ENCODE results near the gene PPP3CB.
"Not testable (repeated sequence)": the region's sequence is repeated elsewhere in the genome, so short reads cannot be mapped to it uniquely, and the experiment has no call there.

Gene PPP3CB

GRCh38 chr10:73413528-73414229 is 82.1 kb downstream of the PPP3CB start, which contains the start of gene ANXA7:
TSS of gene ANXA7 (minus strand) at chr10:73414058. CDS start at chr10:73400856, 13,202 bp downstream.
- DNase-seq, result peak; percentile 96

DNA sequence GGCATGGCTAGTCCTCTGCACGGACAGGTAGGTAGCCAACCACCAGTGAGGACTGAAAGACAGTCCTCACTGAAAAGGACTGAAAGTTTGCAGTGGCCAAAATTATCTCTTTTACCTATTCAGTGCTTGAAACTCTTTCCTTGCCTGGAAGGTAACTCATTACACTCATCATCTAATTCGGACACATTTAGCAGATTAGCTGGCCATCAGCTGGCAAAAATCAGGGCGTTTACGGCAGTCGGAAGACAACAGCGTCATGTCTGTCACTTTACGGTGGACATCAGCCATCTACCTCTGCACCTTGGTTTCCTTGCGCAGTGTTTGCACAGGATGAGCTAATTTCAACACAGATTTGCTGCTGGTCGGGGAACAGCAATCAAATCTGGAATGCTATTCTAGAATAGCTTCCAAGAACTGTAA is 82.7 kb downstream of the PPP3CB start:
- no peak for DNase-seq

DNA sequence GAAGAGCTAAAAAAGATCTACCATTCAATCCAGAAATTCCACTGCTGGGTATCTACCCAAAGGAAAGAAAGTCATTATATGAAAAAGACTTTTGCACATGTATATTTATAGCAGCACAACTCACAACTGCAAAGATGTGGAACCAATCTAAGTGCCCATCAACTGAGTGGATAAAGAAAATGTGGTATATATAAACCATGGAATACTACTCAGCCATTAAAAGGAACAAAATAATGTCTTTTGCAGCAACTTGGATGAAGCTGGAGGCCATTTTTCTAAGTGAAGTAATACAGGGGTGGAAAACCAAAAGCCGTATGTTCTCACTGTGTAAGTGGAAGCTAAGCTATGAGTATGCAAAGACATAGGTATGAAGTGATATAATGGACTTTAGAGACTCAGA is 84.9 kb downstream of the PPP3CB start:
- no peak for DNase-seq

DNA sequence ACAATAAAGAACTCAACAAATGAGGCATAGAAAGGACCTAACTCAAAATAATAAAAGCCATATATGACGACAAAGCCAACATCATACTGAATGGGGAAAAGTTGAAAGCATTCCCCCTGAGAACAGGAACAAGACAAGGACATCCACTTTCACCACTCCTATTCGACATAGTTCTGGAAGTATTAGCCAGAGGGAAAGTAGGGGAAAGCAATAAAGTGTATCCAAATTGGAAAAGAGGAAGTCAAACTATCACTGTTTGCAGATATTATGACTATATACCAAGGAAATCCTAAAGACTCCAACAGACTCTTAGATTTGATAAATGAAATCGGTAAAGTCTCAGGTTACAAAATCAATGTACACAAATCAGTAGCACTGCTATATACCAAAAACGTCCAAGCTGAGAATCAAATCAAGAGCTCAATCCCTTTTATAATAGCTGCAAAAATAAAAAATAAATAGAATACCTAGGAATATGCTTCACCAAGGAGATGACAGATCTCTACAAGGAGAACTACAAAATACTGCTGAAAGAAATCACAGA is 86.8 kb downstream of the PPP3CB start:
- DNase-seq, result peak; percentile 47

DNA sequence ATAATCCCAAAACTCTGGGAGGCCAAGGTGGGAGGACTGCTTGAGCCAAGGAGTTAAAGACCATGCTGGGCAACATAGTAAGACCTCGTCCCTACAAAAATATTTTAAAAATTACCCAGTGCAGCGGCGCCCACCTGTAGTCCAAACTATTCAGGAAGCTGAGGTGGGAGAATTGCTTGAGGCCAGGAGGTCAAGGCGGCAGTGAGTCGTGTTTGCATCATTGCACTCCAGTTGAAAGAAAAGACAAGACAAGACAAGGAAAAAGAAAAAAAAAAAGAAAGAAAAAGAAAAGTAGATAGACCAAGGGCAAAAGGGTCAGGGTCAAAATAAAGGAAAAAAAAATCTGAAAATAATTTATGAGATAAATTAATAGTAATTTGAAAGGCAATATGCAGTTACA is 87.8 kb downstream of the PPP3CB start:
- DNase-seq, result no peak

- DNase-seq, result no peak
Observed at GRCh38 chr10:73407495-73407894, 88.3 kb downstream of the PPP3CB start.

DNA sequence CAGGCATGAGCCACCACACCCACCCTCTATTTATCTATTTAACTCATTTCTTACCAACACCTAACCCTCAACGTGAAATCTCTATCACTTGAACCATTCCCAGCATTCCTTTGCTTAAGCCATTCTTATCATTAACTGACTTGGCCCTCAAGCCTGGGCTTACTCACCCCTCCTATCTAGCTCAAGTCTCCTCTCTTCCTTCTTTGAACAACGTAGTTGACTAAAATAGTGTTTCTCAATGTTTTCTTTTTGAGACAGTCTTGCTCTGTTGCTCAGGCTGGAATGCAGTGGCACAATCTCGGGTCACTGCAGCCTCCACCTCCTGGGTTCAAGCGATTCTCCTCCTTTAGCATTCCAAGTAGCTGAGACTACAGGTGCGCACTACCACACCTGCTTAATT is 89.0 kb downstream of the PPP3CB start:
- no peak for DNase-seq

DNA sequence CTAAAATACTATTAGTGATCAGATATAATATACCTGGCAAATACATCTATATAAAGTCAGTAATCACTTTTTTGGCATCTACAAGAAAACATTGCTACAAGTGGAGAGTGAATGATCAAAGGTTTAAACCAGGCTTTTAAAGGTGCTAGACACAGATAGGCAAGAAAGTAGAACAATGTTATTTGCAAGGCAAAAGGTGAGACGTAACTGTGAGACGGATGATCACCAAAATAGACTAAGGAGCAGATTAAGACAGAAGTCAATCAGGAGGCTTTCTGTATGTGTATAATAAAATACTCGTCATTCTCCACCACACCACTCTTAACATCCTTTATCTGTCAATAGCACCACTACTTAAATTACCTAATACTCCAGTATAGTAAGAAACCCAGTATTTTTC is 90.3 kb downstream of the PPP3CB start:
- no peak for DNase-seq

GRCh38 chr10:73404690-73405089 is 91.1 kb downstream of the PPP3CB start:
- no peak for DNase-seq

- no peak for DNase-seq
Observed at GRCh38 chr10:73401636-73402035, 94.2 kb downstream of the PPP3CB start.

DNA sequence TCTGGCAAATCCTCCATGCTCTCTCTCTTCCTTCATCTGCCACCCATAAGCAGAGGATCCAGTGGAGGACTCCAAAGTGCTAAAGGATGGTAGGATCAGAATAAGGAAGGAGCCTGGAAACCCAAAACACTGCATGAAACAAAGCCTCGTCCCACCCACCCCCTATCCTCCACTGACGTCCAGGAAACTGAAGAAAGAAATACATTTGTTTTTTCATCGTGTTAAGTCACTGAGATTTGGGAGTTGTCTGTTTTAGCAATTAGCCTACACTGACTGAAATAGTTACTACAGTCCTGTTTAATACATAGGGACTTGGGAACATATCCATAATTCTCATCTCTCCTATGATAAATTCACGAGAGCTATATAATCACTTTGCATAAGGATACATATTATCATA is 96.8 kb downstream of the PPP3CB start:
- DNase-seq, result no peak

- no peak for DNase-seq
Observed at GRCh38 chr10:73398024-73398423, 97.8 kb downstream of the PPP3CB start.

DNA sequence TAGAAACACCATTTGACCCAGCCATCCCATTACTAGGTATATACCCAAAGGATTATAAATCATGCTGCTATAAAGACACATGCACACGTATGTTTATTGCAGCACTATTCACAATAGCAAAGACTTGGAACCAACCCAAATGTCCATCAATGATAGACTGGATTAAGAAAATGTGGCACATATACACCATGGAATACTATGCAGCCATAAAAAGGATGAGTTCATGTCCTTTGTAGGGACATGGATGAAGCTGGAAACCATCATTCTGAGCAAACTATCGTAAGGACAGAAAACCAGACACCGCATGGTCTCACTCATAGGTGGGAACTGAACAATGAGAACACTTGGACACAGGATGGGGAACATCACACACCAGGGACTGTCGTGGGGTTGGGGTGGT is 101.5 kb downstream of the PPP3CB start:
- DNase-seq, result not testable (repeated sequence)

GRCh38 chr10:73388228-73388627 is 107.6 kb downstream of the PPP3CB start:
- no peak for DNase-seq

DNA sequence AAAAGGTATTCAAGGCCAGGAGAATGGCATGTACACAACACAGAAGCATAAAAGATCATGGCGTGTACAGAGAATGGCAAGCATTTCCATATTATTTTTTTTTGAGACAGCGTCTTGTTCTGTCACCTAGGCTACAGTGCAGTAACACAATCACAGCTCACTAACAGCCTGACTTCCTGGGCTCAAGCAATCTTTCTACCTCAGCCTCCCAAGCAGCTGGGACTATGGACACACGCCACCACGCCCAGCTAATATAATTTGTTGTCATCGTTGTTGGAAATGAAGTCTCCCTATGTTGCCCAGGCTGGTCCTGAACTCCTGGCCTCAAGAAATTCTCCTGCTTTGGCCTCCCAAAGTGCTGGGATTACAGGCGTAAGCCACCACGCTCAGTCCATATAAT is 109.2 kb downstream of the PPP3CB start:
- no peak for DNase-seq
